Prostate gland (tissue), 2 donors: ENCODE results near the gene DAPK1. TPM values are rescaled to one million over a fixed set of nuclear protein-coding genes. Genes with fewer than 3 reads are reported as not detected.

ENCODE experiments used
- DNase-seq: peaks from one replicate; pipeline ENCODE4 v3.0.0-alpha.2; 2019; ENCODE audit warnings: low spot score
- H3K27ac ChIP-seq, 2 donors: fragments of 200-600 bp; sonication (generic); 2 replicates each; pipeline ENCODE4 v1.5.1; 2017 to 2019
- H3K27me3 ChIP-seq: fragments of 200-600 bp; sonication (generic); replicated peaks from 2 replicates; pipeline ENCODE4 v1.5.1; 2019; ENCODE audit not compliant: insufficient read depth
- H3K36me3 ChIP-seq, 2 donors: fragments of 200-600 bp; sonication (generic); 1 replicate in 1 of 2; 2 replicates in 1 of 2; pipeline versions ENCODE4 v1.5.1 to v1.8.1; 2017 to 2019
- H3K4me1 ChIP-seq: fragments of 200-600 bp; sonication (generic); replicated peaks from 2 replicates; pipeline ENCODE4 v1.5.1; 2019
- H3K4me3 ChIP-seq, 2 donors: fragments of 200-600 bp; sonication (generic); 2 replicates each; pipeline ENCODE4 v1.5.1; 2017 to 2019
- H3K9me3 ChIP-seq: fragments of 200-600 bp; sonication (generic); 2 replicates; pipeline ENCODE4 v1.5.1; 2017
- CTCF ChIP-seq, 4 experiments: fragments of 200-600 bp in 2 of 4; fragments of 450-650 bp in 2 of 4; sonication (generic) in 2 of 4; IDR thresholded peaks; 1 replicate in 3 of 4; 2 replicates in 1 of 4; pipeline ENCODE4 v1.5.1; 2016 to 2019; ENCODE audit warnings: antibody characterized with exemption in 4 of 4, mild to moderate bottlenecking in 2 of 4, moderate library complexity in 2 of 4
- POLR2A ChIP-seq: fragments of 450-650 bp; IDR thresholded peaks from one replicate; pipeline ENCODE4 v1.6.1; 2016; ENCODE audit warnings: antibody characterized with exemption, mild to moderate bottlenecking
- POLR2AphosphoS5 ChIP-seq: sonication (generic); formaldehyde crosslinking; IDR thresholded peaks from one replicate; pipeline ENCODE4 v1.6.1; 2017; ENCODE audit warnings: antibody characterized with exemption
- WGBS: methylation state at CpG from one replicate; pipeline ENCODE4 v1.1.5; 2018; 5-methylcytosine and 5-hydroxymethylcytosine counted together
- intact Hi-C: fragments of 100-400 bp; cut with DNase I; formaldehyde crosslinking; loops from one replicate; pipeline ENCODE4 v1.14.2; 2022
- total RNA-seq, 2 donors: library from RNA; depleted of rRNA; stranded (reverse); fragments of >200 nt; gene quantifications; one replicate each; pipeline ENCODE4 v1.1.0, GENCODE V29; 2016

Gene DAPK1
- total RNA-seq, 2 donors from 2014 or later = 13.9 to 39.1 TPM

GRCh38 chr9:87605676-87606075 lies 108.0 kb downstream of the DAPK1 start:
- intact Hi-C loops = no loop called here
- Histone ChIP-seq H3K4me1 (no peaks in the 10 kb centered on the region), H3K27ac (no peak overlapping the region), H3K4me3 (no peak overlapping the region), H3K36me3 (no peaks in the 10 kb centered on the region), H3K27me3 (no peaks in the 10 kb centered on the region), H3K9me3 (no peaks in the 10 kb centered on the region)
- 92% methylated on average over 10 of the region's 10 CpGs for WGBS
- no peak for DNase-seq
- TF ChIP-seq CTCF (IDR thresholded peaks at IDR 0.05) = no peak
- TF ChIP-seq POLR2A = no peak
- no peak for TF ChIP-seq POLR2AphosphoS5

- intact Hi-C loops = no loop called here
- no peak for DNase-seq
- H3K27me3 ChIP-seq = no peaks in the 10 kb centered on the region
- WGBS = 95% methylated on average over 3 of the region's 3 CpGs
- no peak overlapping the region for H3K27ac ChIP-seq
- no peaks in the 10 kb centered on the region for H3K36me3 ChIP-seq
- H3K4me1 ChIP-seq = no peaks in the 10 kb centered on the region
- TF ChIP-seq CTCF (IDR thresholded peaks at IDR 0.05) (no peak), POLR2A (no peak), POLR2AphosphoS5 (no peak)
- no peaks in the 10 kb centered on the region for H3K9me3 ChIP-seq
- H3K4me3 ChIP-seq = no peak overlapping the region
These were observed 109.3 kb downstream of the DAPK1 start for GRCh38 chr9:87606841-87607521.

- H3K27me3 ChIP-seq = no peaks in the 10 kb centered on the region
- no peaks in the 10 kb centered on the region for H3K9me3 ChIP-seq
- intact Hi-C loops = no loop called here
- TF ChIP-seq POLR2A = no peak
- no peak for TF ChIP-seq CTCF (IDR thresholded peaks at IDR 0.05)
- no peak for TF ChIP-seq POLR2AphosphoS5
- no peak for DNase-seq
- no peaks in the 10 kb centered on the region for H3K36me3 ChIP-seq
- no peak overlapping the region for H3K4me3 ChIP-seq
- no peaks in the 10 kb centered on the region for H3K4me1 ChIP-seq
- no peak overlapping the region for H3K27ac ChIP-seq
- WGBS = 92% methylated on average over 3 of the region's 3 CpGs
These were observed 110.2 kb downstream of the DAPK1 start for GRCh38 chr9:87607859-87608258.

- no peak overlapping the region for H3K4me3 ChIP-seq
- H3K9me3 ChIP-seq = no peaks in the 10 kb centered on the region
- H3K36me3 ChIP-seq = no peaks in the 10 kb centered on the region
- no peaks in the 10 kb centered on the region for H3K27me3 ChIP-seq
- intact Hi-C loops = no loop called here
- TF ChIP-seq CTCF (IDR thresholded peaks at IDR 0.05) (no peak), POLR2AphosphoS5 (no peak), POLR2A (no peak)
- no peak for DNase-seq
- no peaks in the 10 kb centered on the region for H3K4me1 ChIP-seq
- WGBS = 89% methylated on average over 11 of the region's 11 CpGs
- no peak overlapping the region for H3K27ac ChIP-seq
These were observed 111.3 kb downstream of the DAPK1 start for GRCh38 chr9:87609002-87609401.

- no peaks in the 10 kb centered on the region for H3K4me1 ChIP-seq
- no peaks in the 10 kb centered on the region for H3K27me3 ChIP-seq
- H3K9me3 ChIP-seq = no peaks in the 10 kb centered on the region
- H3K36me3 ChIP-seq = no peaks in the 10 kb centered on the region
- no peak for DNase-seq
- 91% methylated on average over 5 of the region's 5 CpGs for WGBS
- no peak overlapping the region for H3K4me3 ChIP-seq
- intact Hi-C loops = no loop called here
- no peak for TF ChIP-seq CTCF (IDR thresholded peaks at IDR 0.05)
- no peak for TF ChIP-seq POLR2AphosphoS5
- TF ChIP-seq POLR2A = no peak
- no peak overlapping the region for H3K27ac ChIP-seq
These were observed 111.8 kb downstream of the DAPK1 start for GRCh38 chr9:87609486-87609885.
